Brain microvascular endothelial cell (primary cell): ENCODE measurements around the gene RECQL5.

ENCODE experiments used
- DNase-seq: peaks from one replicate; pipeline ENCODE4 v3.0.0-alpha.2; 2020
- H3K27ac ChIP-seq: fragments of 250-450 bp; sonication (Bioruptor Pico); 2 replicates; pipeline ENCODE4 v1.5.1; 2020; ENCODE audit warnings: mild to moderate bottlenecking, moderate library complexity
- H3K27me3 ChIP-seq: fragments of 250-450 bp; sonication (Bioruptor Pico); replicated peaks from 2 replicates; pipeline ENCODE4 v1.5.1; 2020; ENCODE audit warnings: mild to moderate bottlenecking
- H3K36me3 ChIP-seq: fragments of 250-450 bp; sonication (Bioruptor Pico); replicated peaks from 2 replicates; pipeline ENCODE4 v1.5.1; 2020; ENCODE audit warnings: mild to moderate bottlenecking
- H3K4me3 ChIP-seq: 2 replicates; pipeline ENCODE4 v1.5.1; 2011; ENCODE audit warnings: low read depth, mild to moderate bottlenecking, control low read depth, low read length, moderate library complexity
- CTCF ChIP-seq: IDR thresholded peaks from 2 replicates; pipeline ENCODE4 v1.5.1; 2011; ENCODE audit warnings: low read depth, mild to moderate bottlenecking, moderate library complexity, low read length, control low read depth, inconsistent platforms; ENCODE audit errors: missing control alignments
- in situ Hi-C: cut with HindIII; loops from 2 replicates; pipeline ENCODE4 v1.10.0; 2017; ENCODE audit warnings: low sequenced_read_pairs, low pct_ligation_motif_present

Gene RECQL5

DNA sequence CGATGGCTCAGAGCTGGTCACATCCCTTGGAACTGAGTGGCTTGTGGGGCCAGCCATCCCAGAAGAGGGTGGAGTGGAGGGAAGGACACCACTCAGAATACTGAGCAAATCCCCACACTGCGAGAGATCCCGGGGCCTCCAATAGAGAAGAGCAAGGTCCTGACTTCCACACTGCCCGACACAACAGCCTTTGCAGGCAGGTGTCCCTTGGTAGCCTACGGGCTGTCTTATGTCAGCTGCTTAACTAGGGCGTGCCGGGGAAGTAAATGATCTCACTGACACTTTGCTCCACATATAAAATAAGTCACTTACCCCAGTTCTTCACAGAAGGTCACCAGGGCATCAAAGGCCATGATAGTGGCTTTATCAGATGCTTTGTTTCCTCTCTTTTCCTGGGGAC is 16.1 kb downstream of the RECQL5 start:
- H3K27me3 ChIP-seq: no peaks in the 10 kb centered on the region
- peaks cover 9% of the 10 kb centered on the region for H3K36me3 ChIP-seq
- DNase-seq: no peak
- H3K4me3 ChIP-seq: no peak overlapping the region
- in situ Hi-C loops: no loop called here
- no peak for TF ChIP-seq CTCF
- H3K27ac ChIP-seq: no peak overlapping the region

DNA sequence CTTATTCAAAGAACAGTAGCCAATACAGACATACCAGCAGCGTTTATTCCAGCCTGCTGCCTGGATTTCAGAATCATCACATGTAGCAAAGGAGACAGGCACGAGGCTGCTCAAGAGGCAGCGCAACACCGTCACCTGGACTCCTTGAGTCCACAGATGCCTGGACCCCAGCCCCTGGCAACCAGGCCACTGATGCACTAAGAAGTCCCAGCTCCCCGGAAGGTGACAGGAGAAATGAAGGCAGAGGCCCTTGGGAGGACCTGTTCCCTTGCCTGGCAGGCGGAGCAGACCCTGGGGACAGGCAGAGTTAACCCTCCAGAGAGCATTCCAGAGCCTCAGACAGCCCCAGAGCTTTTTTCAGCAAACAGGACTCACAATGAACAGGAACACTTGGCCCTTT is 17.3 kb downstream of the RECQL5 start:
- H3K4me3 ChIP-seq: no peak overlapping the region
- no peak overlapping the region for H3K27ac ChIP-seq
- TF ChIP-seq CTCF: no peak
- H3K36me3 ChIP-seq: peaks cover 9% of the 10 kb centered on the region
- DNase-seq: no peak
- H3K27me3 ChIP-seq: no peaks in the 10 kb centered on the region
- in situ Hi-C loops: no loop called here

GRCh38 chr17:75647921-75648320 is 19.0 kb downstream of the RECQL5 start:
- TF ChIP-seq CTCF: no peak
- H3K4me3 ChIP-seq: no peak overlapping the region
- in situ Hi-C loops: no loop called here
- H3K27ac ChIP-seq: no peak overlapping the region
- H3K36me3 ChIP-seq: peaks cover 9% of the 10 kb centered on the region
- no peak for DNase-seq
- H3K27me3 ChIP-seq: no peaks in the 10 kb centered on the region

DNA sequence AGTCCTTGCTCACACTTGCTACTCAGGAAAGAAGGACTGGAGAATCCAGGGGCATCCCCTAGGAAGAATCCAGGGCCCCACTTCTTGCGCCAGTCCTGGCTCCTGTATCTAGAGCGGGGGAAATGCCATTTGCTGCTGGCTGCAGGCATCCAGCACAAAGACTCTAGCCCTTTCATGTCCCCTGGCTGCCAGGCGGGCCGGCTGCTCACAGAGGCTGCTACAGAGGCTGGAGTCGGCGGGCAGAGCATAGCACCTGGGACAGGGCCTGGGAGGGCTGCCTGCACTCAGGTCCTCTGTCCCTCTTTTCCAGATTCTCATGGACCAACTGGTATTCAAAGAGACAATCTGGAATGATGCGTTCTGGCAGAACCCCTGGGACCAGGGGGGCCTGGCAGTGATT is 19.9 kb downstream of the RECQL5 start:
- in situ Hi-C loops: no loop called here
- no peak overlapping the region for H3K27ac ChIP-seq
- no peak overlapping the region for H3K4me3 ChIP-seq
- DNase-seq: no peak
- TF ChIP-seq CTCF: no peak
- H3K27me3 ChIP-seq: no peaks in the 10 kb centered on the region
- peaks cover 9% of the 10 kb centered on the region for H3K36me3 ChIP-seq

GRCh38 chr17:75646638-75646992 is 20.3 kb downstream of the RECQL5 start:
- H3K4me3 ChIP-seq: no peak overlapping the region
- H3K27ac ChIP-seq: no peak overlapping the region
- H3K27me3 ChIP-seq: no peaks in the 10 kb centered on the region
- no peak for DNase-seq
- no peak for TF ChIP-seq CTCF
- in situ Hi-C loops: no loop called here
- peaks cover 9% of the 10 kb centered on the region for H3K36me3 ChIP-seq

DNA sequence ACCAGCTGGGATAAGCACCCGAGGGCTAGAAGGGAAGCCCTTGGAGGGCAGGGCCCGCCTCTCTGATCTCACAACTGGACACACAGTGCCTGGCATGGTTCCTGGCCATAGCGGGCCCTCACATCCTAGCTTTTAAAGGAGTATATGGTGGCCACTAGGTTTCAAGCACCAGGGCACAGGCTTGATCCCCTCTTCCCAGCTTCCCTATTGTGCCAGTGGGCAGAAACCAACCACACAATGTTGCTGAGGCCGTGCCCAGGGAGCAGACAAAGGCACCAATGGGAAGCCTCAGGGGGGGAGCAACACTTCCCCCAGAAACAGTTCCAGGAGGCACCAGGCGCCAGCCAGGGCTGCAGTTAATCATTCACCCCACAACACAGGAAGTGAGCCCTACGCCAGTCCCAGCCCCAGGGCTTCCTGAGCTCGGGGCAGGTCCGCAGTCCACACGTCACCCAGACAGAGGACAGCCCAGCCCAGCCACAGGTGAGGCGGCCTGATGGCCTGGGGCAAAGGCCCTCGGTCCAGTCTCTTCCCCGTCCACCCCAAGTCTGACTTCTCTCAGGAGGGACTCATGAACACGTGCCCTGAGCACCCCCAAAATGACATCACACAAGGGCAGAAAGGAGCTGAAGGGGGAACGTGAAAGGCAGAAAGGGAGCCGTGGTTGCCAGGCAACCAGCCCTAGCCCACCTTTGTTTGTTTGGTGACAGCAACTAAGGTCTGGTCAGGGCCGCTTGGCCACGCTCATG is 20.9 kb downstream of the RECQL5 start:
- Histone ChIP-seq H3K4me3 (no peak overlapping the region), H3K27me3 (no peaks in the 10 kb centered on the region), H3K27ac (peak overlapping the region; percentile 21), H3K36me3 (peaks cover 8% of the 10 kb centered on the region)
- in situ Hi-C loops: no loop called here
- no peak for DNase-seq
- TF ChIP-seq CTCF: no peak
